NCI-H146 (cell line): ENCODE data around the gene SKAP1.
"Not testable (repeated sequence)": the region's sequence is repeated elsewhere in the genome, so short reads cannot be mapped to it uniquely, and the experiment has no call there.

Experiments
- DNase-seq: peaks from one replicate; lab custom pipeline; 2025; lab: John Stamatoyannopoulos, UW

The SKAP1 gene

GRCh38 chr17:48449335-48449734 is 19.3 kb upstream of the SKAP1 start:
- DNase-seq: not testable (repeated sequence)

DNA sequence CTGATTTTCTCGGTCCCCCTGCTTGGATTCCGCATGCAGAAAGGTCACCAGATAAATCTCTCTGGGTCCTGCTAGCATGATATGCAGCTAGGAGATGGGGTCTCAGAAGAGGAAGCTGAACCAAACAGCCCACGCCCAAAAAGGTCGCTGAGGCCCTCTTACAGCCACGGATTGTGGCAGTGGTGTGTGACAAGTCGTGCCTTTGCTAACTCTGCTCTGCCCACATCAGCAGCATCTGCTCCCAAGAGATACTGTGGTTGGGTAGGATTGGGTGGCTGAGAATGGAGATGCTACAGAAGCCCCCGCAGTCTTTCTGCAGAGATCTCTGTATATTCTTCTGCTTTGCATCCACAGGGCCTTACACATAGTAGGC is 15.2 kb upstream of the SKAP1 start:
- no peak for DNase-seq

- no peak for DNase-seq
Observed at GRCh38 chr17:48444516-48445247, 14.7 kb upstream of the SKAP1 start.

- DNase-seq: no peak
Observed at GRCh38 chr17:48443712-48444111, 13.7 kb upstream of the SKAP1 start.

DNA sequence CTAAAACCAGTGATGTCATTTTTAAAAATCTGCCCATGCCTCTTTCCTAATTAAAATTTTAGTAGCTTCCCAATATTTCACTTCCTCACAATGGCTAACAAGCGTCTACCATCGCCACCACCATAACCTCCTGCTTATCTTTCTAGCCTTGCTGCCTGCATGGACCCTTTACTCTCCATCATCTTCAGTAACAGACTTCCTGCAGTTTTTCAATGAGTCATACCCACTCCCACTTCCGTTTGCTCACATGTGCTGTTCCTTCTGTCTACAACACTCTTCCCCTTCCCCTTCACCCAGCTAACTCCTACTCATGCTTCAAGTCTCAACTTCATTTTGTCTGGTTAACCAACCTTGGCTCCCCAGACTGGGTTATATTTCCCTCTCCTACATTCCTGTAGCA is 12.8 kb upstream of the SKAP1 start:
- DNase-seq: no peak

DNA sequence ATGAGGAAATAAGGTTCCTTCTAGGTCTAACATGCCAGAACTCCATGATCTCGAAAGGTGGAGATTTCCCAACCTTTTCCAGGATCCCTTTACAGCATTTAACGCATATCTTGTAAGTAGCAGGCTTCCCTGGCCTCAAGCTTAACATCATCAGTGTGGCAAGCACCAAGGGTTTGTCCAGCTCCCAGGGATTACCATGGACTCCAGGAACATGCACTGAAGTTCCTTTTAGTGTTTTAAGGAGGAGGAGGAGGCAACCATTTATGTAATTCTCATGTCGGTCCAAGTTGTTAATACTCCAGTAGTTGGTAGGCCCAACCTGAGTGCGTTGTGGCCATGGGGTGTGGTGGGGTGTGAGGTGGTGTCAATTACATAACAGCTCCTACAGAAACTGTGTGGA is 11.8 kb upstream of the SKAP1 start:
- DNase-seq: no peak

- no peak for DNase-seq
Observed at GRCh38 chr17:48441231-48441711, 11.3 kb upstream of the SKAP1 start.

DNA sequence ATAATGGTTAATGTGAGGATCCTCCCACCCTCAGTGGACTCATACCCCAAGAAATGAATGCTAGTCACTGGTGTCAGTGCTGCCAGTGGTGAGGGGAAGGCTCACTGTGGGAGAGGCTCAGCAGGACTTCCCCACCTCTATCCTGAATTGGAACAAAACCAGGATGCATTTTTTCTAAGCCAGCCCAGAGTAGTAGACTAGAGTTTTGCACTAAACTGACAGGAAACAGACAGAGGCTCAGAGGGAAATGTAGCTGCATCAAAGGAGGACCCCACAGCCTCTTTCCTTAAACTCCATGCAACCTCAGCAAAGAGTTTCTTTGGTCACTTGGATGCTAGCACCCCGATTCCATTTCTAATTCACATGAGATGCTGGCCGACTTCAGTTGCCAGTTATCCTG is 10.7 kb upstream of the SKAP1 start:
- no peak for DNase-seq

- peak; percentile 51 for DNase-seq
Observed at GRCh38 chr17:48439875-48440505, 10.0 kb upstream of the SKAP1 start.

- no peak for DNase-seq
Observed at GRCh38 chr17:48439110-48439850, 9.3 kb upstream of the SKAP1 start.

DNA sequence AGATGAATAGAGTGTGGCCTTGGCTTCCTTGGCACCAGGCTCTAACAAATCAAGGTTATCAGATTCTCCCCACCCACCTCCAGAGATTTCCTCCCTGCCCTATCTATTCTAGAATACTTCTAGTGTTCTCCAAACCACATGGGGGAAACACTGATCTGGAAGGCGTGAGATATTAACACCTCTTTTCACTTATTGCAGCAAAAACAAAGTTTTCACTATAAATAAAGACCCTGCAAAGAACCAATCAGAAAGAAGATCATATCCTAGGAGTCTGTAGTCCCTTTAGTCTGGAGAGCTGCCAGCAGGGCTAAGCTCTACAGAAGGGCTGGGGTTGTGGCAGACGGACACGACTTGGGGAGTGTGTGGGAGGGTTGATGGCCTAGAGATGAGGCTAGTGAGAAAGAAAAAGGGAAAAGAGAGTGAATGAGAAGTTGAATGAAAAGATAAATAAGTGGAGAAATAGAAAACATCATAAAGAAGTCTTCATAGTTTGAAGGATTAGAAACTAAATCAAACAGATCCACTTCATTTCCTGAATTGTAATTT is 8.6 kb upstream of the SKAP1 start:
- DNase-seq: no peak

- no peak for DNase-seq
Observed at GRCh38 chr17:48433896-48434295, 3.9 kb upstream of the SKAP1 start.

- DNase-seq: no peak
Observed at GRCh38 chr17:48432820-48433775, 3.1 kb upstream of the SKAP1 start.

DNA sequence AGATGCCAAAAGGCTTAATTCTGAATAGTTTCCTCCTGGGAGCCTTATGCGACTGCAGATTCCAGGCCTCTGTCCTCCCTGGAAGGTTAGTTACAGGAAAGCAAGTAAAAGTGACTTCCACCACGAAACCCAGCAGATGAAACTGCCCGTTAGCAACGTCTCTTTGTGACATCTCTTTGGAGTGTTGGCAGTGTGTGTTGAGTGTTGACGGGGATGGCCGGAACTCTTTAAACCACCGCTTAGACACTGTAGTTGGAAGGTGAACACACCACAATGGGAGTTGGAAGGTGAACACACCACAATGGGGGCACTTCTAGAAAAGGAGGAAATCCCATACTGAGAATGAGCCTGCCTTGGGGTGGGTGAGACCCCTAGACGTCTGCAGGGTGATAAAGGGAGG is 858 bp downstream of the SKAP1 start:
- DNase-seq: peak; percentile 52

- DNase-seq: peak; percentile 49
Observed at GRCh38 chr17:48427598-48427997, 2.4 kb downstream of the SKAP1 start.

GRCh38 chr17:48426761-48427500 is 3.1 kb downstream of the SKAP1 start:
- no peak for DNase-seq

DNA sequence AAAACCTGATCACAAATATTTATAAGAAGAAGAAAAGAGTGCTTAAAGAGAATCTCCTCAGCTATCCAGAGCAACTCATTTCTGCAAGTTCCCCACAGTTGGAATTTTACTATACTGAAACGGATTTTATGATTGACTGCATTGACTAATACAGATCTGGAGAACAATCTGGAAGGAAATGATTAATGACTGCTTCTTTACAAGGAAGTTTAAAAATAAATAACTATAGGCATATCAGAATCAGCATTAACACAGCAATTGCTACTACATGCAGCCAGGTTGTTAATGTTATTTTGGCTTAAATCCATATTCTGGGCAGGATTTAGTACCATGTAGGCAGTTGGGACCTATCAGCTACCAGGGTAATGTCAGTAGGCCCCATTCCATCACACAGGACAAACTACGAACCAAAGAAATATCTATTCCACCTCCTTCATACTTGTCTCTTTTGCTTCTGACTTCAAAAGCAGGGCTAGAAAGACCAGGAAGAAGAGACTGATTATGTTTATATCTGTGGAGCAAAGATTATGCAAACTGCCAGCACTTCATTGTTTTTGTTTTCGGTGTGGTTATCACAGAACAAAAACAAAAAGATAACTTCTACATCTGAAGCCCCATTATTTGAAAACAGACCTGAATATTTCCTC is 3.9 kb downstream of the SKAP1 start:
- DNase-seq: no peak

DNA sequence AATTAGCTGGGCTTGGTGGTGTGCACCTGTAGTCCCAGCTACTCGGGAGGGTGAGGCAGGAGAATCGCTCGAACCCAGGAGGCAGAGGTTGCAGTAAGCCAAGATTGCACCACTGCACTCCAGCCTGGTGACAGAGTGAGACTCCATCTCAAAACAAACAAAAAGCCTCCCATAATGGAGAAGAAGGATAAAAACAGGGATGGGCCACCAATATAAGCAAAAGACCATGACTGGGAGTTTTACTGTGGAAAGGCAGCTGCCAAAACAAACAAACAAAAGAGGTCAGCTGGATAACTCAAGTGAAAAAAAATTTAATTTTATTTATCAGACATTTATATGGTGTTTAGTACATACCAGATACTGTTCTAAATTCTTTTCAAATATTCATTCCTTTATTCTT is 8.0 kb downstream of the SKAP1 start:
- DNase-seq: not testable (repeated sequence)

DNA sequence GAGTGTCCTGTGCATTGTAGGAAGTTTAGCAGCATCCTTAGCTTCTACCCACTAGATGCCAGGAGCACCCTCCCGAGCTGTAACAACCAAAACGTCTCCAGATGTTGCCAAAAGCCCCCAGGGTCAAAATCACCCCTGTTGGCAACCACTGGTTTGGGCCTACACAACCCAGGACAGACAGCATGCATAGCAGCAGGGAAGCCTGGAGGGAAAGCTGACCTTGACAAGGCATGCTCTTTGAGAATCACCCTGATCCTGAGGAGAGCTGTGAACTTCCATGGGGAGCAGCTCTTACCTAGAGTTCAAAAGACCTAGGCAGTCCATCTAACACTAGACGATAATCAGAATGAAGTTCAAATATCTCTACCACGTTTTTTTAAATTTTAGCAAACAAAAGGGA is 9.2 kb downstream of the SKAP1 start:
- no peak for DNase-seq

DNA sequence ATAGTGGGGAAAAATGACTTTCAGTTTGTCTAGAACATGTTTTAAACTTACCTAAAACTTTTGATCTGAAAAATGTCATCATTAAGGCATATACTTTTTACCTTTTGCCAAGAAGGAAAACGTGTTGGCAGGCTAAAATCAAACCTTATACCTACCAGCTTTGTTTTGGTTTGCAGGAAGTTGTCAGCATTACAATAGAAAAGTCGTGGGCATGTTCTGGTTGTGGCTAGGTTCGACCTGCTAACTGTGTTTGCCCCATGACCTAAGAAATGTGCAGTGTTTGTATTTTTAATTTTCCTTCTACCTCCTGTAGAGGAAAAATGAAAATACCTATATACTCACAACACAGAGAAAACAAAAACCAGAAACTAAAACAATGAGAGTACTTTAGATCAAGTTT is 13.0 kb downstream of the SKAP1 start:
- no peak for DNase-seq
